ENCODE results near the gene ZNF79.

DNA sequence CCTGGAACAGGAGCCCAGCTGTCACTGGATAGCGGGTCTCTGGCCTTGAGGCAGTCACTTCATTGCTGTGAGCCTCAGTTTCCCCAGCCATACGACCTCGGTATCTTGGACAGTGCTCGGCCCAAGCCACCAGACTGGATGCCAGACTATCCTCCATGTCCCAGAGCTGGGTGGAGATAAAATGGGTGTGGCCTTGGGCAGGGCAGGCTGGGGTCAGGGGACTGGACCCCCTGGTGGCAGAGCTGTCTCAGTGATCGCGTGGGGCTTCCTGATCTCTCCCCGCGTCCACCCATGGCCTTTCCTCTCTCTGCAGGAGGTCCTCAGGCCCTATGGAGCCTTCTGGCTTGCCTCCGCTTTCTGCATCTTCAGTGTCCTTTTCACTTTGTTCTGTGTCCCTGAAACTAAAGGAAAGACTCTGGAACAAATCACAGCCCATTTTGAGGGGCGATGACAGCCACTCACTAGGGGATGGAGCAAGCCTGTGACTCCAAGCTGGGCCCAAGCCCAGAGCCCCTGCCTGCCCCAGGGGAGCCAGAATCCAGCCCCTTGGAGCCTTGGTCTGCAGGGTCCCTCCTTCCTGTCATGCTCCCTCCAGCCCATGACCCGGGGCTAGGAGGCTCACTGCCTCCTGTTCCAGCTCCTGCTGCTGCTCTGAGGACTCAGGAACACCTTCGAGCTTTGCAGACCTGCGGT lies 17.2 kb upstream of the ZNF79 start:
- TF ChIP-seq POLR2A (IDR thresholded peaks at IDR 0.05; ENCODE audit: low read depth, low read length): no peak
- TF ChIP-seq, protein P1, sequence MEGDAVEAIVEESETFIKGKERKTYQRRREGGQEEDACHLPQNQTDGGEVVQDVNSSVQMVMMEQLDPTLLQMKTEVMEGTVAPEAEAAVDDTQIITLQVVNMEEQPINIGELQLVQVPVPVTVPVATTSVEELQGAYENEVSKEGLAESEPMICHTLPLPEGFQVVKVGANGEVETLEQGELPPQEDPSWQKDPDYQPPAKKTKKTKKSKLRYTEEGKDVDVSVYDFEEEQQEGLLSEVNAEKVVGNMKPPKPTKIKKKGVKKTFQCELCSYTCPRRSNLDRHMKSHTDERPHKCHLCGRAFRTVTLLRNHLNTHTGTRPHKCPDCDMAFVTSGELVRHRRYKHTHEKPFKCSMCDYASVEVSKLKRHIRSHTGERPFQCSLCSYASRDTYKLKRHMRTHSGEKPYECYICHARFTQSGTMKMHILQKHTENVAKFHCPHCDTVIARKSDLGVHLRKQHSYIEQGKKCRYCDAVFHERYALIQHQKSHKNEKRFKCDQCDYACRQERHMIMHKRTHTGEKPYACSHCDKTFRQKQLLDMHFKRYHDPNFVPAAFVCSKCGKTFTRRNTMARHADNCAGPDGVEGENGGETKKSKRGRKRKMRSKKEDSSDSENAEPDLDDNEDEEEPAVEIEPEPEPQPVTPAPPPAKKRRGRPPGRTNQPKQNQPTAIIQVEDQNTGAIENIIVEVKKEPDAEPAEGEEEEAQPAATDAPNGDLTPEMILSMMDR (conservative IDR thresholded peaks at IDR 0.05; ENCODE audit: low read depth, low read length): no peak
- no peak for TF ChIP-seq MAFK (IDR thresholded peaks at IDR 0.05; ENCODE audit: low read depth, low read length)
- TF ChIP-seq CHD1 (IDR thresholded peaks at IDR 0.05; ENCODE audit: low read depth, low read length): no peak
- no peak for TF ChIP-seq RCOR1 (IDR thresholded peaks at IDR 0.05; ENCODE audit: insufficient replicate concordance, low read length)
- TF ChIP-seq MXI1 (IDR thresholded peaks at IDR 0.05; ENCODE audit: borderline replicate concordance, low read depth, low read length): no peak
- no peak for TF ChIP-seq MAZ (IDR thresholded peaks at IDR 0.05; ENCODE audit: borderline replicate concordance, low read depth, low read length)
- no peak for TF ChIP-seq BHLHE40 (IDR thresholded peaks at IDR 0.05; ENCODE audit: low read depth, low read length)
- no peak for TF ChIP-seq FOS (IDR thresholded peaks at IDR 0.05; ENCODE audit: low read depth, low read length)
- no peak for TF ChIP-seq RAD21 (IDR thresholded peaks at IDR 0.05; ENCODE audit: low read length)
- TF ChIP-seq NFE2L2 (IDR thresholded peaks at IDR 0.05; ENCODE audit: low read depth, low read length): no peak
- TF ChIP-seq RFX5 (IDR thresholded peaks at IDR 0.05; ENCODE audit: low read depth, low read length): no peak
- no peak for TF ChIP-seq USF2 (IDR thresholded peaks at IDR 0.05; ENCODE audit: low read depth, low read length)
- no peak for TF ChIP-seq CEBPB (IDR thresholded peaks at IDR 0.05; ENCODE audit: low read depth, low read length)

Measured in IMR-90 (cell line).